Large intestine (tissue), 3 donors: ENCODE measurements around the gene SMAD1. TPM values are rescaled to one million over a fixed set of nuclear protein-coding genes. Genes with fewer than 3 reads are reported as not detected.

Source experiments
- DNase-seq, 2 donors: peaks; one replicate each; pipeline versions ENCODE4 v3.0.0 to v3.0.0-alpha.2; 2013
- H3K27ac ChIP-seq: one replicate; pipeline ENCODE4 v1.5.1; 2013; ENCODE audit warnings: low read length
- H3K27me3 ChIP-seq: 2 replicates; pipeline ENCODE4 v1.6.1; 2013; ENCODE audit warnings: low read length; ENCODE audit not compliant: control insufficient read depth, insufficient read depth
- H3K36me3 ChIP-seq: 2 replicates; pipeline ENCODE4 v1.6.1; 2013; ENCODE audit warnings: low read length; ENCODE audit not compliant: control insufficient read depth, insufficient read depth
- H3K4me1 ChIP-seq: one replicate; pipeline ENCODE4 v1.6.1; 2013; ENCODE audit warnings: low read length; ENCODE audit not compliant: control insufficient read depth, insufficient read depth
- H3K4me3 ChIP-seq: one replicate; pipeline ENCODE4 v1.5.1; 2013; ENCODE audit warnings: low read length
- H3K9me3 ChIP-seq: one replicate; pipeline ENCODE4 v1.6.1; 2013; ENCODE audit warnings: mild to moderate bottlenecking, low read depth, low read length, moderate library complexity; ENCODE audit not compliant: control insufficient read depth
- WGBS: methylation state at CpG from one replicate; pipeline ENCODE4 v1.1.5; 2013; ENCODE audit warnings: low lambda C conversion rate; ENCODE audit not compliant: insufficient coverage; 5-methylcytosine and 5-hydroxymethylcytosine counted together
- polyA plus RNA-seq: library from polyadenylated mRNA; unstranded; fragments of 120-200 nt; gene quantifications from one replicate; pipeline ENCODE4 v1.2.1, GENCODE V29; 2013

The SMAD1 gene
- polyA plus RNA-seq, 1 donor: 46.2 TPM

DNA sequence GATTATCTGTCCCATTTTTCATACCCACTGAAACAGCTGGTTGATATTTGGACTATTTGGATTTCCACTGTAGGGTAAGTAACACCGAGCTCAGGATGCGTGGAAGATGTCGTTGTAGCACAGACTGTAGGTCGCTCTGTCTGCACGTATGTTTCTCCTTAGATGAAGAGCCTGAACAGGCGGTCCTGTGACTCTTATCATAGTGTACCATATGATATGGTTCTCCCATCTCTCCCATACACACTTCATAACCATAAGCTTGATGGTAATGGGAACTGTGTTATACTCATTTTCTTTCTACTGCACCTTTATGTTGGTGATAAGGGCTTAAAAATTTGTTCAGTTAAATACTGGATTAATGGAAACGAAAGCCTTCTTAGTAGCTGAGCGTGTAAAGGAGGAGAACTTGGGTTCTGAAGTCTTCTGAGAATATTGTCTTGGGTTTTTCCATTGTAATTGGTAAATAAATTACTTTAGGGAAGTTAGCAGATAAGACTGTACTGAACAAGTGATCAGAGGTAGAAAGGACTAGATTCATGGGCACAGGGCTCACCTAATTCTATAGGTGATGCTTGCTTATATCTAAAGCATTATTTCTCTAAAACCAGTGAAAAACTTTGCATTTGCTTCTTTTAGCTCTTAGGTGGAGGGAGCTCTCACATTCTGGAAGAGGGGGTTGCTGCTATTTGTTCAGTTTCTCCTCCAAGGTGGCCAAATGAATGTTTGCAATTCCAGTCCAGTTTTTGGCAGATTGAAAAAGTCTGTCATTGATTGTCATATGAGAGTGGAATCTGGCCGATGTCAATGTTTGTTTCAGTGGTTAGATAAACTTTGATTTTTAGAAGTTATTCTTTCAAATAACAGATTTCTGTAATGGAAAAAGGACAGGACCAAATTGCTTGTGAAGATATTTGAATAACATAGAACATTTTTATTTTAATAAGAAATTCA, 15.8 kb downstream of the SMAD1 start:
- H3K4me1 ChIP-seq: peaks cover 3% of the 10 kb centered on the region
- WGBS: 93% methylated on average over 3 of the region's 9 CpGs
- H3K9me3 ChIP-seq: no peaks in the 10 kb centered on the region

DNA sequence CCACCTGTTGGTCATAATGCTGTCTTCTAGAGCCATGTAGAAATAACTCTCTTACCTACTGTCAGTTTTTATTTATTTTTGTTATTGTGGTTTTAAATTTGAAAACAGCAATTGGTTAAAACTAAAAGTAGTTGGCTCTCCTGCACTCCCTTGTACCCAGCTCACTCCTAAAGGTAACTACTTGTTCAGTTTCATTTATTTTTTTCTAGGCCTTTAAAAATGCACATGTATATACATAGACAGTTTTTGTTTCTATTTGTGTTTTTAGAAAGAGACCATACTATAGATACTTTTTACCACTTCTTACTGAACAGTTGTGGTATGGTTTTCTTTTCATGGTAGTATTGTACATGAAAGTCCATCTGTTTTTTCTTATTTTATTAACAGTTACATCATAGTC, 16.8 kb downstream of the SMAD1 start:
- Histone ChIP-seq H3K36me3 (peaks cover 4% of the 10 kb centered on the region), H3K4me3 (no peak overlapping the region), H3K9me3 (no peaks in the 10 kb centered on the region), H3K27ac (no peak overlapping the region), H3K27me3 (no peaks in the 10 kb centered on the region), H3K4me1 (no peaks in the 10 kb centered on the region)
- no peak for DNase-seq

More for the DNA sequence above, 15.8 kb downstream of the SMAD1 start:
- no peak overlapping the region for H3K4me3 ChIP-seq
- DNase-seq: no peak
- no peaks in the 10 kb centered on the region for H3K27me3 ChIP-seq
- no peak overlapping the region for H3K27ac ChIP-seq
- peaks cover 4% of the 10 kb centered on the region for H3K36me3 ChIP-seq

- DNase-seq: no peak
- Histone ChIP-seq H3K27me3 (no peaks in the 10 kb centered on the region), H3K9me3 (no peaks in the 10 kb centered on the region), H3K4me3 (no peak overlapping the region), H3K36me3 (peaks cover 2% of the 10 kb centered on the region), H3K27ac (no peak overlapping the region), H3K4me1 (peaks cover 2% of the 10 kb centered on the region)
- WGBS: 89% methylated on average over 2 of the region's 3 CpGs
These were observed 19.5 kb downstream of the SMAD1 start for GRCh38 chr4:145501051-145501660.

- Histone ChIP-seq H3K27ac (no peak overlapping the region), H3K27me3 (no peaks in the 10 kb centered on the region), H3K4me3 (no peak overlapping the region), H3K9me3 (no peaks in the 10 kb centered on the region), H3K4me1 (peaks cover 5% of the 10 kb centered on the region), H3K36me3 (peaks cover 2% of the 10 kb centered on the region)
- WGBS: 100% methylated on average over 1 of the region's 5 CpGs
- DNase-seq: no peak
These were observed 21.2 kb downstream of the SMAD1 start for GRCh38 chr4:145502809-145503208.

- peaks cover 5% of the 10 kb centered on the region for H3K4me1 ChIP-seq
- WGBS: 88% methylated on average over 2 of the region's 6 CpGs
- no peaks in the 10 kb centered on the region for H3K27me3 ChIP-seq
- H3K36me3 ChIP-seq: peaks cover 2% of the 10 kb centered on the region
- no peak overlapping the region for H3K27ac ChIP-seq
- no peaks in the 10 kb centered on the region for H3K9me3 ChIP-seq
- H3K4me3 ChIP-seq: no peak overlapping the region
- DNase-seq: no peak
These were observed 21.9 kb downstream of the SMAD1 start for GRCh38 chr4:145503486-145504072.

- H3K4me3 ChIP-seq: no peak overlapping the region
- H3K4me1 ChIP-seq: peaks cover 5% of the 10 kb centered on the region
- no peaks in the 10 kb centered on the region for H3K36me3 ChIP-seq
- DNase-seq: no peak
- H3K27ac ChIP-seq: no peak overlapping the region
- H3K9me3 ChIP-seq: no peaks in the 10 kb centered on the region
- H3K27me3 ChIP-seq: no peaks in the 10 kb centered on the region
- WGBS: 44% methylated on average over 2 of the region's 3 CpGs
These were observed 24.3 kb downstream of the SMAD1 start for GRCh38 chr4:145505995-145506394.

DNA sequence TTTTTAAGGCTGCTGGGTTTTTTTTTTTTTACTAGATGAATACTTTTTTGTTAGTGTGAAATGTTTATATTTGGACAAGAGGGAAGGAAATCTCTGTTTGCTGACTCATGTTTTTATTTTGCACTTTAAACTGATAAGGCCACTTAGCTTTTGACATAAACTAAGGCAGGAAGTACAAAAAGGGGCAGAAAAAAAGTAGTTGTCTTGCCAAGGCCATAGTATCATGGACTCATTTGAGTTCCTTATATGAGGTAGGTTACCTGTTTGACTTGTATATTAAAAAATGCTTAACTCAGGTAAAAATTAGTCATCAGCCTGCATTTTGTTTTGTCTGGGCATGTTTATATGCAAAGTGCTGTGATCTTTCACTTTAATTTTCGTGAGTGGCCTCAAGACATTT, 26.0 kb downstream of the SMAD1 start:
- H3K36me3 ChIP-seq: peaks cover 2% of the 10 kb centered on the region
- H3K27me3 ChIP-seq: no peaks in the 10 kb centered on the region
- H3K27ac ChIP-seq: no peak overlapping the region
- peak in 1 of 2 donors; percentile 49 for DNase-seq
- no CpG with 5 or more reads among the region's 1 CpG for WGBS
- peaks cover 8% of the 10 kb centered on the region for H3K9me3 ChIP-seq
- H3K4me3 ChIP-seq: no peak overlapping the region
- H3K4me1 ChIP-seq: peaks cover 5% of the 10 kb centered on the region

GRCh38 chr4:145511913-145512522, 30.4 kb downstream of the SMAD1 start:
- WGBS: 100% methylated on average over 1 of the region's 2 CpGs
- H3K27me3 ChIP-seq: no peaks in the 10 kb centered on the region
- H3K27ac ChIP-seq: no peak overlapping the region
- no peak for DNase-seq
- H3K36me3 ChIP-seq: peaks cover 15% of the 10 kb centered on the region
- H3K4me1 ChIP-seq: no peaks in the 10 kb centered on the region
- H3K9me3 ChIP-seq: peaks cover 14% of the 10 kb centered on the region
- no peak overlapping the region for H3K4me3 ChIP-seq

DNA sequence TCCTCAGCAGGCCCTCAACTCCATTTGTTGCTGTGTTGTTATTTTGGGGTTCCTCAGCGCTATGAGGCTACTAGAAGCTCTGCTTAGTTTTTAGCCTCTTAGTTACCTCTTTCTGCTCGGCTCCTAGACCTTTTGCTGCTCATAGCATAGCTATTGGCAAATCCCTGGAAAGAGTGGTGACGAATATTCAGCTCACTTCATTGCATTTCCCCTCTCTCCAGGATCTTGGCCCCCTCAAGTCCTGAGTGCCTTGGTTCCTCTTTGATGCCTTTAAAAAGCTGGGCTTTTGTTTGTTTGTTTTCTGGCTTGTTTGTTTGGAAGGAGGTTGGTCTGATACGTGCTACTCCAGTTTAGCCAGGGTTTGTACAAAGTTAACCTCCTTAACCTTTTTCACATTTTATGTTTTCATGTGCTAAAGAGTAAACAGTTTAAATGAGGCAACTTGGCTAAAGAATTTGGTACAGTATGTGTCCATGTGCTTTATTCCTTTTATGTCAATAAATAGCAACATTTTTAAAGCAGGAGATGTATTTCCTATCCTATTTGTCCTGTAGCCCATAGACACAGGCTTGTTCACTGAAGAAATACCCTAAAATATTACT, 31.5 kb downstream of the SMAD1 start:
- no peak for DNase-seq
- H3K36me3 ChIP-seq: peaks cover 21% of the 10 kb centered on the region
- no peak overlapping the region for H3K4me3 ChIP-seq
- H3K9me3 ChIP-seq: peaks cover 14% of the 10 kb centered on the region
- no peak overlapping the region for H3K27ac ChIP-seq
- no CpG with 5 or more reads among the region's 4 CpGs for WGBS
- H3K4me1 ChIP-seq: no peaks in the 10 kb centered on the region
- H3K27me3 ChIP-seq: no peaks in the 10 kb centered on the region

DNA sequence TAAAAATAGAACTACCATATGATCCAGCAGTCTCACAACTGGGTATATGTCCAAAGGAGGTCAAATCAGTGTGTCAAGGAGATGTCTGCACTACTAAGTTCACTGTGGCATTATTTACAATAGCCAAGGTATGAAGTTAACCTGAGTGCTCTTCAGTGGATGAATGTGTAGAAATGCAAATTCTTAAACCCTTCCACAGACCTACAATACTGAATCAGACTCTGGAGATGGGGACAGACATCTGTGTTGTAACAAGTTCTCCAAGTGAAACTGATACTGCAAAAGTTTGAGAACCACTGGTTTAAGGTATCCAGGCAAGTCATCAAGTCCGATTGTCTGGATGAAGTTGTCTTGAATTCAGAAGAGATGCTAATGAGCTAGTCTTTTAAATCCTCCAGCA, 38.5 kb downstream of the SMAD1 start:
- no peak overlapping the region for H3K4me3 ChIP-seq
- no peaks in the 10 kb centered on the region for H3K4me1 ChIP-seq
- WGBS: no CpG with 5 or more reads among the region's 1 CpG
- H3K27me3 ChIP-seq: no peaks in the 10 kb centered on the region
- DNase-seq: no peak
- H3K27ac ChIP-seq: no peak overlapping the region
- peaks cover 15% of the 10 kb centered on the region for H3K36me3 ChIP-seq
- no peaks in the 10 kb centered on the region for H3K9me3 ChIP-seq
